ENCODE measurements around the gene WNT10A.

The WNT10A gene

GRCh38 chr2:218857371-218858137, 23.1 kb upstream of the WNT10A start:
- no peak for DNase-seq (ENCODE audit: low read depth, low spot score)

DNA sequence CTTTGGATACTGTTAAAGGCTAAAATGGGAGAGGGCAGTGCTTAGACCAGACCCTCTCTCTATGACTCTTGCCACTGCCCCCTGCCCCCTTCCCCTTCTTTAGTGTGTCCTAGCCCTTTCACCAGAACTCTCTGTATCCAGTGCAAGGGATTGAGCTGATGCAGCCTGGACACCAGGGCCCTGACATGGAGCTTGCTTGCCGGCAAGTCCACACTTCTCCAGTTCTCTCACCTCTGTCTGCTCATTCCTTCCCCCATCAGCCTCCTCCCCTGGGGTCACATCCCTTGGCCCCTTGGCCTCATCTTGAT, 22.6 kb upstream of the WNT10A start:
- no peak for DNase-seq (ENCODE audit: low read depth, low spot score)

- DNase-seq (ENCODE audit: low read depth, low spot score) = no peak
Observed at GRCh38 chr2:218858671-218859555, 21.7 kb upstream of the WNT10A start.

DNA sequence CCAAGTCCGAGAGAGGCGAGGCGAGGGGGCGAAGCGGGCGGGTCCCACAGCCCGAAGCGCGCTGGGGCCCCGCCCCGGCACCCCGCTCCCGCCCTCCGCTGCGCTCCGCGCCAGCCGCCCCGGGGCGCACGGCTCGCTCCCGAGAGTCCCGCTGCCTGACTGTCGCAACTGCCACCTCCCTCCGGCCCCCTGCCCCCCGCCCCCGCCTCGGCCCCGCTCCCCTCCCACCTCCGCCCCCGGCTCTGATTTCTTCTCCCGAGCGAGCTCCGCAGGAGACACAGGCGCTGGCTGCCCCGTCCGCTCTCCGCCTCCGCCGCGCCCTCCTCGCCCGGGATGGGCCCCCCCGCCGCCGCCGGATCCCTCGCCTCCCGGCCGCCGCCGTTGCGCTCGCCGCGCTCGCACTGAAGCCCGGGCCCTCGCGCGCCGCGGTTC, 21.1 kb upstream of the WNT10A start, which contains the start of gene WNT6:
TSS of gene WNT6 (plus strand) at position 250 of the 432 bp plus-strand sequence. CDS start 233 bp downstream, outside the sequence.
- no peak for DNase-seq (ENCODE audit: low read depth, low spot score)

GRCh38 chr2:218859988-218860831, 20.4 kb upstream of the WNT10A start:
- no peak for DNase-seq (ENCODE audit: low read depth, low spot score)

DNA sequence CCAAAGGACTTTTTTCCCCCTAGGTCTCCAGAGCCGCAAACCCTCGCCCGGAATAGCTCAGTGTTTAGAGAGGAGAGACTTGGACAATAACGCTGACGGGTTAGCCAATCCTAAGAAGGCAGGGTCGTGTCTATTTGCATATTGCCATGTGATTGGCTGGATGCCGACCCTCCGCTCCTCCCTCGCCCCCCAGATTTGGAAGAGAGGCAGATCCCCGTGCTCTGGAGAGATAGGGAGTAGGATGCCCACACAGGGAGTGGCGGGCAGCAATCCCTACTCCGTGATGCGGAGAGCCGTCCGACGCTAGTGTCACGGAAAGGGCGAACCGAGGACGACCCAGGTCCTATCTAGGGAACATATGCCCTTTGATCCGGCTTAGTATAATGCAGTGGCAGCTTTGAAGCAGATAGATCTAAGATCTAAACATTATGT, 19.7 kb upstream of the WNT10A start:
- DNase-seq (ENCODE audit: low read depth, low spot score) = peak; percentile 93

- no peak for DNase-seq (ENCODE audit: low read depth, low spot score)
Observed at GRCh38 chr2:218861645-218862318, 18.9 kb upstream of the WNT10A start.

DNA sequence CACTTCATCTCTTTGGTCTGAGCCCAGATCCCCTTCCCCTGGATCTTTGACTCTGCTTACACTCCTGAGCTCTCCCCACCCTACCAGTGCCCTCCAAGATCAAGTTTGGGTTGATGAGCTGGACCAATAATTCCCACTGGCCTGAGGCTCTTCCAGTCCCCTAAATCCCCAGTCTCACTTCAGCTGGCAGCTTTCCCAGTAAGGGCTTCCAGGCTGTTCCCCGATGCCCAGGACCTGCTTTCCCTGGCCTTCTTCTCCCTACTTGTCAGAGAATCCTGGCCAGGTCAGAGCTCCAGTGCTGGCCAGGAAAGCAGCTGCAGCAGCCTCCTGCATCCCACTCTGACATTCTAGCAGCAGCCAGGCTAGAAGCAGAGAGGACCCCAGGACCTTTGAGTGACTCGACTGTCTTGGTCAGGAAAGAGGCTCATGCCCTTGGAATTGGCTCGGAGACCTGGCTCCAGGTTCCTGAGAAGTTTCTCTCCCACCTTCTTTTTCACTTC, 17.6 kb upstream of the WNT10A start:
- DNase-seq (ENCODE audit: low read depth, low spot score) = no peak

- DNase-seq (ENCODE audit: low read depth, low spot score) = no peak
Observed at GRCh38 chr2:218865396-218865795, 15.3 kb upstream of the WNT10A start.

DNA sequence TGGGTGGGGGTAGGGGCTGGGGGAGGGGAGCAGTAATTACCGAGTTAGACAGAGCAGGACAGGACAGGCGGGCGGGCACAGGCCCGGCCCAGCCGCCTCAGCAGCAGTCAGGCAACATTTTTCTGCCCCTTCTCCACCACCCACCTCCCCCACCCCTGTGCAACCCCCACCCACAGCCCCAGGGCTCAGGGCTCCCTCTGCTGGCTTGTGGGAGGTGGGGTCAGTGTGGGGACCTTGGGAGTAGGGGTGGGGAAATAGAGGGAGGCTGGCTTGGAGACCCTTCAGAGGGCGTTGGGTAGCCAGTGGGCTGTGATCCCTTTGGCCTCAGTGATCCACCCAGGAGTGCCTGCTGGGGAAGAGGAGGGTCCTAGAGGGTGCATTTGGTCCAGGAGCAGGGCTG, 14.7 kb upstream of the WNT10A start:
- no peak for DNase-seq (ENCODE audit: low read depth, low spot score)

- no peak for DNase-seq (ENCODE audit: low read depth, low spot score)
Observed at GRCh38 chr2:218867900-218868299, 12.8 kb upstream of the WNT10A start.

DNA sequence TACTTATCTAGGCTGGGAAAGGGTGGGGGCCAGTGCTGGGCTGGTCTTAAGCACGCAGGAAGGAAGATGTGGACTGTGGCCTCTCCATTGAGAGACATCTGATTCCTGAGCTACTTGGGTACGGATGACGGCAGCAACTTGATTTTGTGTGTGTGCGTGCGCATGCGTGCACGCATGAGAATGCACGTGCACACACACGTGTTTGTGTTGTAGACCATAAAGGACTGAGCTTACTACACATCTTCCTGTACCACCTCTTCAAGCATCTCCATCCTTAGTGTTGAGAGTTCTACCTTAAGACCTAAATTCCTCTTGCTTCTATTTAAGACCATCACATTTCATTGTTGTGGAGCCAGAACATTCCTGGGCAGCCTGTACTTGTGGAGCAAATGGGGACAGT, 11.6 kb upstream of the WNT10A start:
- DNase-seq (ENCODE audit: low read depth, low spot score) = no peak

GRCh38 chr2:218870984-218871344, 9.7 kb upstream of the WNT10A start:
- DNase-seq (ENCODE audit: low read depth, low spot score) = no peak

DNA sequence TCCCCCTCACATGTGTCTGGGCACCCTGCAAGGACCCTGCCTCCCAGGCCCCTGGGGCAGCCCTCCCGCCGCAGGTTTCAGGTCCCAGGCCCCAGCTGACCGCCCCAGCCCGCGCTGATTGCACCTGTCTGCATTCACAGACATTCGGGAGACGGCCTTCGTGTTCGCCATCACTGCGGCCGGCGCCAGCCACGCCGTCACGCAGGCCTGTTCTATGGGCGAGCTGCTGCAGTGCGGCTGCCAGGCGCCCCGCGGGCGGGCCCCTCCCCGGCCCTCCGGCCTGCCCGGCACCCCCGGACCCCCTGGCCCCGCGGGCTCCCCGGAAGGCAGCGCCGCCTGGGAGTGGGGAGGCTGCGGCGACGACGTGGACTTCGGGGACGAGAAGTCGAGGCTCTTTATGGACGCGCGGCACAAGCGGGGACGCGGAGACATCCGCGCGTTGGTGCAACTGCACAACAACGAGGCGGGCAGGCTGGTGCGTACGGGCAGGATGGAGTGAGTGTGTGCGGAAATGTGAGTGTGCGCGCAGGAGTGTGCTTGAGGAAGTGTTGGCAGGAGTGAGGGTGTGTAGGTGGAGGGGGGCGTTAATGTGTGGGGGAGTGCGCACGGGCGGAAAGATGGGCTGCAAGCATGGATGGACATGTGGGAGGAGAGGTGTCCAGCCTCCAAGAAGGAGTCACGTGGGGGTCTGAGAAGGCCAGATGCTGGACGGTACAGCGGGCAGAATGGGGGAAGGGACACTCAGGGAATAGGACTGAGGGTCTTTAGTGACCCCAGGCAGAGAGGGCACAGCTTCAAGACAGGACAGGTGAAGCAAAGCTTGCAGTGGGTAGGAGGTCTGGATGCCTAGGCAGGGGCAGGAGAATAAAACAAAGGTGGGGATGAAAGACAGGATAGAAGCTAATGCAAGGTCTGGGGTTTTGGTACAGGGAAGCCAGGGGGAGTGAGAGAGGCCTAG, 9.0 kb upstream of the WNT10A start:
- no peak for DNase-seq (ENCODE audit: low read depth, low spot score)

DNA sequence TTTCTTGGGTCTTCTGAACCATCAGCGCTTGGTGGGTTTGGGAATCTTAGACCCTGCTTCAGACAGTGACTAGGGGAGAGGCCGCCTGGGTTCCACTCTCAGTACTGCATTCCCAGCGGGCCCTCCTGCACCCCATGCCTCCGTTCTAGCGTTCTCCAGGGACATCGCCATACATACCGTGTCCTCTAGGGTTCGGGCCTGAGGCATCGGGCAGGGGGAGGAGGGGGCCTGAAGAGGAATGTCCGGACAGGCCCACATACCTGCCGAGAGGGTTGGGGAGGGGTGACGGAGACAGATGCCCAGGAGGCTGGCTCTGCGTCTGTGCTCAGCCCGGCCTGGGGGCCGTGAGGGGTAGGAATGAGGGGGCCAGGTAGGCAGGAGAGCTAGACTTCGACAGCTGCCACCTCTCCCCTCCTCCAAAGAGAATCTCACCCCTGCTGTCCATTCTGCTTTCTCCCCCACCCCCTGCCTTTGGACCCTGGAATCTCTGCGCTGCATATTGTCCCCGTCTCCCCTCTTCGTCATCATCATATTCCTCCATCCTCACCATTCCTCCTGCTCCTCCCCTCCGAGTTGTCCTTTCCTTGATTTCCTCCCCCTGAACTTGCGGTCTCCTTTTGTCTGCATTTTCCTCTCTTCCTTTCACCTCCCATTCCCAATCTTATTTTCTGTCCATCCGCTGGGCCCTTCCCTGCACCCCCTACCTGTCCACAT, 7.8 kb upstream of the WNT10A start:
- DNase-seq (ENCODE audit: low read depth, low spot score) = no peak

DNA sequence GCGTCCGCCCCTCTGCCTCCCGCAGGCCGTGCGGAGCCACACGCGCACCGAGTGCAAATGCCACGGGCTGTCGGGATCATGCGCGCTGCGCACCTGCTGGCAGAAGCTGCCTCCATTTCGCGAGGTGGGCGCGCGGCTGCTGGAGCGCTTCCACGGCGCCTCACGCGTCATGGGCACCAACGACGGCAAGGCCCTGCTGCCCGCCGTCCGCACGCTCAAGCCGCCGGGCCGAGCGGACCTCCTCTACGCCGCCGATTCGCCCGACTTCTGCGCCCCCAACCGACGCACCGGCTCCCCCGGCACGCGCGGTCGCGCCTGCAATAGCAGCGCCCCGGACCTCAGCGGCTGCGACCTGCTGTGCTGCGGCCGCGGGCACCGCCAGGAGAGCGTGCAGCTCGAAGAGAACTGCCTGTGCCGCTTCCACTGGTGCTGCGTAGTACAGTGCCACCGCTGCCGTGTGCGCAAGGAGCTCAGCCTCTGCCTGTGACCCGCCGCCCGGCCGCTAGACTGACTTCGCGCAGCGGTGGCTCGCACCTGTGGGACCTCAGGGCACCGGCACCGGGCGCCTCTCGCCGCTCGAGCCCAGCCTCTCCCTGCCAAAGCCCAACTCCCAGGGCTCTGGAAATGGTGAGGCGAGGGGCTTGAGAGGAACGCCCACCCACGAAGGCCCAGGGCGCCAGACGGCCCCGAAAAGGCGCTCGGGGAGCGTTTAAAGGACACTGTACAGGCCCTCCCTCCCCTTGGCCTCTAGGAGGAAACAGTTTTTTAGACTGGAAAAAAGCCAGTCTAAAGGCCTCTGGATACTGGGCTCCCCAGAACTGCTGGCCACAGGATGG, 7.1 kb upstream of the WNT10A start:
- no peak for DNase-seq (ENCODE audit: low read depth, low spot score)

- no peak for DNase-seq (ENCODE audit: low read depth, low spot score)
Observed at GRCh38 chr2:218875692-218876246, 4.9 kb upstream of the WNT10A start.

DNA sequence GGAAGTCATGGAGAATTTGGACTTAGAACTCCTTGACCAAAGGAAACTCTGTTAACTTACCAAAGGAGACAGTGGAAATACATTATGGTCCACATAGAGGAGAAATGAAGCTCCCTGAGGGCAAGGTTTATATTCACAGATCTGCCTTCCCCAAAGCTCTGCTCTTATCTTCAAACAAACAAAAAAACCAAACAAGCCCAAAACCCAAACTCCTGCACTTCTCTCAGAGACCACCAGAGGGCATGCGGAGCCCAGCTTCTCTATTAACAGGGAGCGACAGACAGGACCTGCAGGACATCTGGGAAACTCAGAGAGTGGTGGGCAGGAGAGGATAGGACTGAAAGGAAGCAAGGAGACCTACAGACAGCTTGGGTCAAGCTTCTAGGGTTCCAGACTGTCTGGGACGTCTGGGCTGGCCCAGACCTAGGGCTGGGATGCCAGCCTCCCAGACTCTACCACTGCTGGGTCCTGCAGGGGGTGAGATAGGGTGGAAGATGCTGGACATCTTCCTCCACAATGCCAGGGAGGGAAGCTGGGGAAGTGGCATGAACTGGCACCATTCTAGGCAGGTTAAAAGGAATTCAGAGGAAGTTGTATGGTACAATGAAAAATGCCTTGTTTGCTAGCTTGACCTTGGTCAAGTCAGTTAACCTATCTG, 4.0 kb upstream of the WNT10A start:
- no peak for DNase-seq (ENCODE audit: low read depth, low spot score)

Data from iPS DF 19.7 (cell line).